ENCODE results near the gene RFC4.

DNA sequence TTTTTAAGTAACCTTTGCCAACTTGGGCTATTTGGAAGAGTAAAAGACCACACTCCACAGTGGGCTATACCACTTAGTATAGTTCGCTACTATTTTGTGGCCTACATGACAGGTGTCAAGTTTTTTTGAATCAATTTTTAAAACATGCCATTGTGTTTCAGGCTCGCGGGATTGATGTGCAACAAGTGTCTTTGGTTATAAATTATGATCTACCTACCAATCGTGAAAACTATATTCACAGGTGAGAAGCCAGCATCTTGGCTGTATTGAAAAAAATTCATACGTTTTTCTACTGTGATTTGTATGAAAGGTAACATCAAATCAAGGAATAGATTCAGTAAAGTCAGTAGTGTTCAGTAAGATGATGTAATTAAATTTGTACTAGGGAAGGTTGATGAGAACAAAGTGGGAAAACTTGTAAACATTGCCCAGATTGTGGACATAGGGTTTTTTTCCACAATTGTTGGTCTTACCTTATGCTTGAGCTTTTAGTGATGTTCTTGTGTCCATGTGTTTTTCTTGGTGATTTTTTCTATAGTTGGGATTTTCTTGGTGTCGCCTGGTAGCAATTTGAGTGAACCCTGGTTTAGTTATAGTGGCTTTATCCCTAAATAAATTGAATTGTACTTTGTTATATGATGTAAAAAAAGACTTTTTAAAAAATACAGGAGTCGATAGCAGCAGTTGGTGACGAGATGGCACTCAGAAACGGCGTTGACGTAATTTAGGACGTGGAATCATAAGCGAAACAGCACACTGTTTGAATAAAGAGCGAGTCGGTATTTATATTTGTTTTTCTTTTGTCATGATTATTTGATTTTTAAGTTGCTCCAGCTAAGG, 18.4 kb downstream of the RFC4 start:
- no peak for TF ChIP-seq ARNTL (CRISPR knock-in tag; IDR thresholded peaks at IDR 0.05; ENCODE audit: borderline replicate concordance, low read depth)
- no peak for TF ChIP-seq TOX (CRISPR knock-in tag; IDR thresholded peaks at IDR 0.05; ENCODE audit: borderline replicate concordance)
- TF ChIP-seq OSR1 (CRISPR knock-in tag; IDR thresholded peaks at IDR 0.05) = no peak
- no peak for TF ChIP-seq ZNF565 (CRISPR knock-in tag; conservative IDR thresholded peaks at IDR 0.05; ENCODE audit: low read depth)
- no peak for TF ChIP-seq ISL1 (CRISPR knock-in tag; IDR thresholded peaks at IDR 0.05)
- no peak for TF ChIP-seq ZFP30 (CRISPR knock-in tag; IDR thresholded peaks at IDR 0.05)
